Prostate gland (tissue), 2 donors: ENCODE results near the gene CTIF. TPM values are rescaled to one million over a fixed set of nuclear protein-coding genes. Genes with fewer than 3 reads are reported as not detected.

Source experiments
- DNase-seq: peaks from one replicate; pipeline ENCODE4 v3.0.0-alpha.2; 2019; ENCODE audit warnings: low spot score
- H3K27ac ChIP-seq, 2 donors: fragments of 200-600 bp; sonication (generic); 2 replicates each; pipeline ENCODE4 v1.5.1; 2017 to 2019
- H3K27me3 ChIP-seq: fragments of 200-600 bp; sonication (generic); replicated peaks from 2 replicates; pipeline ENCODE4 v1.5.1; 2019; ENCODE audit not compliant: insufficient read depth
- H3K36me3 ChIP-seq, 2 donors: fragments of 200-600 bp; sonication (generic); 1 replicate in 1 of 2; 2 replicates in 1 of 2; pipeline versions ENCODE4 v1.5.1 to v1.8.1; 2017 to 2019
- H3K4me1 ChIP-seq: fragments of 200-600 bp; sonication (generic); replicated peaks from 2 replicates; pipeline ENCODE4 v1.5.1; 2019
- H3K4me3 ChIP-seq, 2 donors: fragments of 200-600 bp; sonication (generic); 2 replicates each; pipeline ENCODE4 v1.5.1; 2017 to 2019
- H3K9me3 ChIP-seq: fragments of 200-600 bp; sonication (generic); 2 replicates; pipeline ENCODE4 v1.5.1; 2017
- POLR2A ChIP-seq: fragments of 450-650 bp; IDR thresholded peaks from one replicate; pipeline ENCODE4 v1.6.1; 2016; ENCODE audit warnings: antibody characterized with exemption, mild to moderate bottlenecking
- POLR2AphosphoS5 ChIP-seq: sonication (generic); formaldehyde crosslinking; IDR thresholded peaks from one replicate; pipeline ENCODE4 v1.6.1; 2017; ENCODE audit warnings: antibody characterized with exemption
- WGBS: methylation state at CpG from one replicate; pipeline ENCODE4 v1.1.5; 2018; 5-methylcytosine and 5-hydroxymethylcytosine counted together
- intact Hi-C: fragments of 100-400 bp; cut with DNase I; formaldehyde crosslinking; loops from one replicate; pipeline ENCODE4 v1.14.2; 2022
- total RNA-seq, 2 donors: library from RNA; depleted of rRNA; stranded (reverse); fragments of >200 nt; gene quantifications; one replicate each; pipeline ENCODE4 v1.1.0, GENCODE V29; 2016
- TF ChIP-seq, protein P1 (sequence below), 4 experiments: fragments of 200-600 bp in 2 of 4; fragments of 450-650 bp in 2 of 4; sonication (generic) in 2 of 4; IDR thresholded peaks; 1 replicate in 3 of 4; 2 replicates in 1 of 4; pipeline ENCODE4 v1.5.1; 2016 to 2019; ENCODE audit warnings: antibody characterized with exemption in 4 of 4, mild to moderate bottlenecking in 2 of 4, moderate library complexity in 2 of 4

Gene CTIF
- total RNA-seq, 2 donors from 2014 or later, result 8.1 to 57.9 TPM

DNA sequence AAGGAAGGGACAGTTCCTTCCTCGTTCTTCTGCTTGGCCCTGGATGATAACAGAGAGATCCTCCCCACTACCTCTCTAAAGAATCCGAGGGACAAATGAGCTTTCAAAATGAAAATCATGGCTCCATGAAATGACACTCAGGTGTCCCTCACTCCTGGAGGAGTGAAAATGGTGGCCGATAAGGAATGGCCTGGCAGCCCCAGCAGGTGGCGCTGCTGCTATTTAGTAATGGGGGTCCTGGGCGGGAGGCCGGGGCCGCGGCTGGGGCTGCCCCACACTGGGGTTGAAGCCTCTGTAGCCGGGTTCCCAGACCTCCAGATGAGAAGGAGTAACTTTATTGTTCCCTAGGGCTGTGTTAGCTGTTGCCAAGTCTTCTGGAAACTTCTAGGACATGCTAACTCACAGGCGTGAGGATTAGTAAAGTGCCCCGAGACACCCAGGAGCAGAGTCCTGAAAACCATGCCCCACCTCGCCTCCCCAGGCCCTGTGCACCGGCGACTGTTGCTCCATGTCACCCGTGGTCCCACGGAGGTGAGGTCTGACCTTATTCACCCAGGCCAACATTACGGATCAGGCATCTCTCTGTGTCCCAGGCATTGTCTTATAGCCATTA is 138.0 kb downstream of the CTIF start:
- Histone ChIP-seq H3K4me1 (no peaks in the 10 kb centered on the region), H3K36me3 (no peaks in the 10 kb centered on the region), H3K4me3 (no peak overlapping the region), H3K27me3 (no peaks in the 10 kb centered on the region), H3K9me3 (no peaks in the 10 kb centered on the region), H3K27ac (no peak overlapping the region)
- peak; percentile 47 for DNase-seq
- intact Hi-C loops, result loop anchor here (5.0 to 10.0 kb wide), 7 partner anchors 100 to 810 kb away; partner anchors contain the start of gene C18orf32
- TF ChIP-seq POLR2A, result no peak
- TF ChIP-seq, protein P1, sequence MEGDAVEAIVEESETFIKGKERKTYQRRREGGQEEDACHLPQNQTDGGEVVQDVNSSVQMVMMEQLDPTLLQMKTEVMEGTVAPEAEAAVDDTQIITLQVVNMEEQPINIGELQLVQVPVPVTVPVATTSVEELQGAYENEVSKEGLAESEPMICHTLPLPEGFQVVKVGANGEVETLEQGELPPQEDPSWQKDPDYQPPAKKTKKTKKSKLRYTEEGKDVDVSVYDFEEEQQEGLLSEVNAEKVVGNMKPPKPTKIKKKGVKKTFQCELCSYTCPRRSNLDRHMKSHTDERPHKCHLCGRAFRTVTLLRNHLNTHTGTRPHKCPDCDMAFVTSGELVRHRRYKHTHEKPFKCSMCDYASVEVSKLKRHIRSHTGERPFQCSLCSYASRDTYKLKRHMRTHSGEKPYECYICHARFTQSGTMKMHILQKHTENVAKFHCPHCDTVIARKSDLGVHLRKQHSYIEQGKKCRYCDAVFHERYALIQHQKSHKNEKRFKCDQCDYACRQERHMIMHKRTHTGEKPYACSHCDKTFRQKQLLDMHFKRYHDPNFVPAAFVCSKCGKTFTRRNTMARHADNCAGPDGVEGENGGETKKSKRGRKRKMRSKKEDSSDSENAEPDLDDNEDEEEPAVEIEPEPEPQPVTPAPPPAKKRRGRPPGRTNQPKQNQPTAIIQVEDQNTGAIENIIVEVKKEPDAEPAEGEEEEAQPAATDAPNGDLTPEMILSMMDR (IDR thresholded peaks at IDR 0.05), result peak; percentile 49 to 89 (median 77)
- TF ChIP-seq POLR2AphosphoS5, result peak; percentile 18
- WGBS, result 34% methylated on average over 17 of the region's 17 CpGs

- DNase-seq, result no peak
- Histone ChIP-seq H3K27ac (no peak overlapping the region), H3K27me3 (no peaks in the 10 kb centered on the region), H3K4me1 (no peaks in the 10 kb centered on the region), H3K9me3 (no peaks in the 10 kb centered on the region), H3K4me3 (no peak overlapping the region), H3K36me3 (no peaks in the 10 kb centered on the region)
- 86% methylated on average over 16 of the region's 16 CpGs for WGBS
- no peak for TF ChIP-seq POLR2A
- intact Hi-C loops, result loop anchor here (5.0 to 10.0 kb wide), 7 partner anchors 99 to 809 kb away; partner anchors contain the start of gene C18orf32
These were observed 139.6 kb downstream of the CTIF start for GRCh38 chr18:48678237-48679115.

- Histone ChIP-seq H3K9me3 (no peaks in the 10 kb centered on the region), H3K4me1 (no peaks in the 10 kb centered on the region), H3K36me3 (no peaks in the 10 kb centered on the region), H3K27ac (peak overlapping the region in 1 of 2 donors; percentile 22), H3K4me3 (no peak overlapping the region), H3K27me3 (no peaks in the 10 kb centered on the region)
- 78% methylated on average over 3 of the region's 3 CpGs for WGBS
- DNase-seq, result no peak
- TF ChIP-seq, protein P1 (IDR thresholded peaks at IDR 0.05), result no peak
- TF ChIP-seq POLR2AphosphoS5 (no peak), POLR2A (no peak)
- intact Hi-C loops, result loop anchor here (5.0 to 10.0 kb wide), 7 partner anchors 98 to 808 kb away; partner anchors contain the start of gene C18orf32
These were observed 140.4 kb downstream of the CTIF start for GRCh38 chr18:48679236-48679635.

GRCh38 chr18:48680339-48681250 is 141.8 kb downstream of the CTIF start:
- H3K9me3 ChIP-seq, result no peaks in the 10 kb centered on the region
- no peaks in the 10 kb centered on the region for H3K27me3 ChIP-seq
- intact Hi-C loops, result no loop called here
- TF ChIP-seq POLR2AphosphoS5 (peak; percentile 6), POLR2A (no peak)
- TF ChIP-seq, protein P1 (IDR thresholded peaks at IDR 0.05), result peak in 1 of 4 experiments; percentile 7
- no peaks in the 10 kb centered on the region for H3K36me3 ChIP-seq
- H3K4me3 ChIP-seq, result no peak overlapping the region
- 72% methylated on average over 22 of the region's 23 CpGs for WGBS
- H3K4me1 ChIP-seq, result no peaks in the 10 kb centered on the region
- peak overlapping the region in 1 of 2 donors; percentile 52 for H3K27ac ChIP-seq
- peak; percentile 27 for DNase-seq
